ENCODE measurements around the gene PTPRM.

PTPRM gene

DNA sequence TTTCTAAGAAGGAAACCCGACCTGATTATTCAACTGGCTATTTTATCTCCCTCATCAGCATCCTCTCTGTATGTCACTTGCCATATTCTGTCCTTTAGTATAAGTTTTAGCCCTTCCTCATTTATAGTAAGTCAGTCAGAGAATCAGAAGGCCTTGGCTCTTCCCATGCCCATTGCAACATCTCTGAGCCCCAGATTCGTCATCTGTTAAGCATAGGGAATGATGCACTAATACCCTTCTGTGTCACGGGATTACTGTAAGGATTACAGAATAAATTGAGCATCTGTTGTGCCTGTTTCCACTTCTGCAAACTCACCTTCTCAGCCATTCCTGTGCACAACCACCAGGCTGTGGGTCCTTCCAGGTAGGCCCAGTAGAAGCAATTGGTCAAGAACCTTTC lies 784.0 kb downstream of the PTPRM start:
- FAIRE-seq (no peak), DNase-seq (ENCODE audit: insufficient read length, low spot score) (no peak)
- TF ChIP-seq POLR2A (IDR thresholded peaks at IDR 0.05; ENCODE audit: low read depth, low read length) (no peak), SPI1 (IDR thresholded peaks at IDR 0.05; ENCODE audit: low read depth, low read length) (no peak), POU2F2 (IDR thresholded peaks at IDR 0.05; ENCODE audit: low read depth, low read length) (no peak), PAX5 (IDR thresholded peaks at IDR 0.05; ENCODE audit: insufficient read depth, low read length, severe bottlenecking) (no peak), TAF1 (IDR thresholded peaks at IDR 0.05; ENCODE audit: low read depth, low read length) (no peak), POLR2AphosphoS5 (IDR thresholded peaks at IDR 0.05; ENCODE audit: low read depth, low read length) (no peak)

GRCh38 chr18:8354304-8354703 lies 787.2 kb downstream of the PTPRM start:
- no peak for DNase-seq (ENCODE audit: insufficient read length, low spot score)
- FAIRE-seq = no peak
- no peak for TF ChIP-seq POLR2A (IDR thresholded peaks at IDR 0.05; ENCODE audit: low read depth, low read length)
- TF ChIP-seq TAF1 (IDR thresholded peaks at IDR 0.05; ENCODE audit: low read depth, low read length) = no peak
- no peak for TF ChIP-seq POU2F2 (IDR thresholded peaks at IDR 0.05; ENCODE audit: low read depth, low read length)
- no peak for TF ChIP-seq POLR2AphosphoS5 (IDR thresholded peaks at IDR 0.05; ENCODE audit: low read depth, low read length)
- no peak for TF ChIP-seq SPI1 (IDR thresholded peaks at IDR 0.05; ENCODE audit: low read depth, low read length)
- no peak for TF ChIP-seq PAX5 (IDR thresholded peaks at IDR 0.05; ENCODE audit: insufficient read depth, low read length, severe bottlenecking)

GRCh38 chr18:8356001-8356400 lies 788.9 kb downstream of the PTPRM start:
- no peak for TF ChIP-seq POLR2AphosphoS5 (IDR thresholded peaks at IDR 0.05; ENCODE audit: low read depth, low read length)
- TF ChIP-seq PAX5 (IDR thresholded peaks at IDR 0.05; ENCODE audit: insufficient read depth, low read length, severe bottlenecking) = no peak
- TF ChIP-seq SPI1 (IDR thresholded peaks at IDR 0.05; ENCODE audit: low read depth, low read length) = no peak
- TF ChIP-seq TAF1 (IDR thresholded peaks at IDR 0.05; ENCODE audit: low read depth, low read length) = no peak
- TF ChIP-seq POU2F2 (IDR thresholded peaks at IDR 0.05; ENCODE audit: low read depth, low read length) = no peak
- no peak for TF ChIP-seq POLR2A (IDR thresholded peaks at IDR 0.05; ENCODE audit: low read depth, low read length)
- FAIRE-seq = no peak
- no peak for DNase-seq (ENCODE audit: insufficient read length, low spot score)

GRCh38 chr18:8357320-8357719 lies 790.2 kb downstream of the PTPRM start:
- TF ChIP-seq POLR2A (IDR thresholded peaks at IDR 0.05; ENCODE audit: low read depth, low read length) = no peak
- TF ChIP-seq POLR2AphosphoS5 (IDR thresholded peaks at IDR 0.05; ENCODE audit: low read depth, low read length) = no peak
- DNase-seq (ENCODE audit: insufficient read length, low spot score) (no peak), FAIRE-seq (no peak)

DNA sequence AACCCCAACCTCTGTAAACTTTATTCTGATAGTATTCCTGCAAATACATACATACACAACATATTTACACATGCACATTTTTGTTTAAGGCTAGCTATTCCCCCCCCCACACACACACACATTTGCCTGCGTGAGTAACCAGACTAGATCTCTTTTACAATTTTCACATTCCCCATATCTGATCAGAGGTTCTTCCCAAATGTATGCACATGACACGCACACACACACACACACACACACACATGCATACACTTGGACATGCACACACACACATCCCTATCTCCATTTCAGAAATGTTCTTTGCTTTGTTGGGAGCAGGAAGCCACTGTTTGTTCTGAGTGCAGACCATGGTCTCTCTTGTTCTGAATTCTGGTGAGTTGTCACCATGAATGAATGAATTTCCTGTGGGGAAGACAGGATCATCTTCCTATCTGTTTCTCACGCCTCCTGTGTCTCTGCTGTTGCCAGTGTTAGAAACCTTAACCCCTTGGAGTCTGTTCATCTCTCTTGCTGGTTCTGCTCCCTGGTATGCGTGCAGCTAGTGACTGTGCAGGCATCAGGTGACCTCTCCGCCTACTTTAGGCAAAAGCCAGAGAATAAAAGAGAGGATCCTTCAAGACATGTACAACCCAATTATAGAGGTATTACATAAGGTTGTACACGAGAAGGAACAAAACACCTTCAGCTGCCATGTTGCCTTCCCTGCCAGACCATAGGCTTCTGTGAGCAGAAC lies 791.1 kb downstream of the PTPRM start:
- FAIRE-seq = no peak
- TF ChIP-seq POLR2A (IDR thresholded peaks at IDR 0.05; ENCODE audit: low read depth, low read length) (no peak), POU2F2 (IDR thresholded peaks at IDR 0.05; ENCODE audit: low read depth, low read length) (no peak), PAX5 (IDR thresholded peaks at IDR 0.05; ENCODE audit: insufficient read depth, low read length, severe bottlenecking) (no peak), TAF1 (IDR thresholded peaks at IDR 0.05; ENCODE audit: low read depth, low read length) (no peak), SPI1 (IDR thresholded peaks at IDR 0.05; ENCODE audit: low read depth, low read length) (no peak), POLR2AphosphoS5 (IDR thresholded peaks at IDR 0.05; ENCODE audit: low read depth, low read length) (no peak)
- DNase-seq (ENCODE audit: insufficient read length, low spot score) = no peak

DNA sequence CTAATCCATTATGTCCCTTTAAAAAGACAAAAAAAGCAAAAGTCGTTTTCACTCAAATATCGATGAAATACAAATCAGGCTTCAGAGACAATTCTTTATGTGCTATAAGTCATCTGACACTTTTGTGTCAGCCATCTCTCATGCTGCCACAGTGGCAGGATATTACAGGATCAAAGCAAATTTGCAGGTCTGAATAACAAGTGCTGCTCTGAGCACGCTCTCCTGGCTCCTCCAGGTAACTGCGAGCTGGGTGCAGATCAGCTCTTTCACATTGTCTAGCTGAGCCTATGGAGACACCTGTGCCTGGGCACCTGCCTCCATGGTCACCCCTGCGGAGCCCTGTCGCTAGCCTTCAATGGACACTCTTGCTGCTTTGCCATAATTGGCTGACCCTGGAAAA lies 792.0 kb downstream of the PTPRM start:
- FAIRE-seq (no peak), DNase-seq (ENCODE audit: insufficient read length, low spot score) (no peak)
- TF ChIP-seq PAX5 (IDR thresholded peaks at IDR 0.05; ENCODE audit: insufficient read depth, low read length, severe bottlenecking) (no peak), POU2F2 (IDR thresholded peaks at IDR 0.05; ENCODE audit: low read depth, low read length) (no peak), POLR2AphosphoS5 (IDR thresholded peaks at IDR 0.05; ENCODE audit: low read depth, low read length) (no peak)

DNA sequence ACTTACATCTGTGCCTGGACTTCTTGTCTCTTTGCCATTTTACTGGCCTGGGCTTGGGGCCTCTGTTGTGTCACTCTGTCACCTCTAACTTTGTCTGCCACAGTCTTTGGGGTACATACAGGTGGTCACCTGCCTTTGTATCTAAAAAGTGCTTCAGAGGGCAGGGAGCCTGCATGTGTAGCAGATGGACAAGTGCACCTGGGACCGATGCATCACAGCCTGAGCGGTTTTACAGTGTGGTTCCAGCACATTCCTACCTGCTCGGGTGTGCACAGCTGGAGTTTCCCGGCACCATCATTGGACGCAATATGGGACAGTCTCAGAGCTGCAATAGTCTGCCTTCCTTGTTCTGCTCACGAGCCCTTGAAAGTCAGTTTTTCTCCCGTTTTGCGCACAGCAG lies 792.4 kb downstream of the PTPRM start:
- TF ChIP-seq POU2F2 (IDR thresholded peaks at IDR 0.05; ENCODE audit: low read depth, low read length) = no peak
- TF ChIP-seq POLR2A (IDR thresholded peaks at IDR 0.05; ENCODE audit: low read depth, low read length) = no peak
- TF ChIP-seq PAX5 (IDR thresholded peaks at IDR 0.05; ENCODE audit: insufficient read depth, low read length, severe bottlenecking) = no peak
- TF ChIP-seq SPI1 (IDR thresholded peaks at IDR 0.05; ENCODE audit: low read depth, low read length) = no peak
- TF ChIP-seq TAF1 (IDR thresholded peaks at IDR 0.05; ENCODE audit: low read depth, low read length) = no peak
- TF ChIP-seq POLR2AphosphoS5 (IDR thresholded peaks at IDR 0.05; ENCODE audit: low read depth, low read length) = no peak
- FAIRE-seq (no peak), DNase-seq (ENCODE audit: insufficient read length, low spot score) (no peak)

- DNase-seq (ENCODE audit: insufficient read length, low spot score) (no peak), FAIRE-seq (no peak)
- TF ChIP-seq POLR2AphosphoS5 (IDR thresholded peaks at IDR 0.05; ENCODE audit: low read depth, low read length) (no peak), SPI1 (IDR thresholded peaks at IDR 0.05; ENCODE audit: low read depth, low read length) (no peak), PAX5 (IDR thresholded peaks at IDR 0.05; ENCODE audit: insufficient read depth, low read length, severe bottlenecking) (no peak), POLR2A (IDR thresholded peaks at IDR 0.05; ENCODE audit: low read depth, low read length) (no peak), TAF1 (IDR thresholded peaks at IDR 0.05; ENCODE audit: low read depth, low read length) (no peak), POU2F2 (IDR thresholded peaks at IDR 0.05; ENCODE audit: low read depth, low read length) (no peak)
Measured at GRCh38 chr18:8361941-8362471, 794.9 kb downstream of the PTPRM start.

DNA sequence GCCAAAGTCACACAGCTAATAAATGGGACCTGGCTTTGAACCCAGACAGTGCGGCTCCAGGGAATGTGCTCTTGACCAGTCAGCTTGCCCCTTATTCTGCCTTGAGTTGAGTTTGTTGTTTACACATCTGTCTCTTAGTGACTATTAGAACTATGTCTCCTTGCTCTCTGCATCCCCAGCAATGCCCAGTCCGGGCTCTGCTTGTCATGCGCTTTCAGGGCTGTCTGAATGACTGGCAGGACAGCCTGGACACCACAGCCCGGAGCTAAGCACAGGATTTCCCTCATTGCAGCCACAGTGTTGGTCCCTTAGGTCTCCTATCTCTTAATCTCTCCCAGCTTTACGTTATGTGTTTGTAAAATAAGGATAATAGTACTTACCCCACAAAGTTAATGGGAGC lies 795.7 kb downstream of the PTPRM start:
- no peak for FAIRE-seq
- DNase-seq (ENCODE audit: insufficient read length, low spot score) = no peak
- TF ChIP-seq SPI1 (IDR thresholded peaks at IDR 0.05; ENCODE audit: low read depth, low read length) (no peak), TAF1 (IDR thresholded peaks at IDR 0.05; ENCODE audit: low read depth, low read length) (no peak), POLR2AphosphoS5 (IDR thresholded peaks at IDR 0.05; ENCODE audit: low read depth, low read length) (no peak), PAX5 (IDR thresholded peaks at IDR 0.05; ENCODE audit: insufficient read depth, low read length, severe bottlenecking) (no peak), POLR2A (IDR thresholded peaks at IDR 0.05; ENCODE audit: low read depth, low read length) (no peak), POU2F2 (IDR thresholded peaks at IDR 0.05; ENCODE audit: low read depth, low read length) (no peak)

DNA sequence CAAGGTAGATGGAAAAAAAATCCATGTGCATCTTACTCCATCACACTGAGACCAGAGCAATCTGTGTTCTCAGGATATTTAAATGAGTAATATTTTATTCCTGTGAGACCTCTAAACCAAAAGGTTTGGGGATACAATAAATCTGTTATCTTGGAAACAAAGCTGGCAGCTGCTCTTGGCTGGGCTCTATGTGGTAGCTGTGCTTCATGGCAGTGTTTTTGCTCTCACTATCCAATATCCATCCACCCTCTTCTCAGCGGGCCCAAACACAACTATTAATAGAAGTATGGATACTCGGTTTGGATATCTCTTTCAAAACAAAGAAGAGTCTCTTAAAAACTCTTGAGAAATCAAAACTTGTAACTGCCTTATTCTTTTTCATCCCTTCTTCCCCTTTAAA lies 797.3 kb downstream of the PTPRM start:
- FAIRE-seq (no peak), DNase-seq (ENCODE audit: insufficient read length, low spot score) (no peak)
- no peak for TF ChIP-seq TAF1 (IDR thresholded peaks at IDR 0.05; ENCODE audit: low read depth, low read length)
- no peak for TF ChIP-seq POLR2A (IDR thresholded peaks at IDR 0.05; ENCODE audit: low read depth, low read length)
- no peak for TF ChIP-seq POU2F2 (IDR thresholded peaks at IDR 0.05; ENCODE audit: low read depth, low read length)
- no peak for TF ChIP-seq POLR2AphosphoS5 (IDR thresholded peaks at IDR 0.05; ENCODE audit: low read depth, low read length)

All from GM12891 (cell line).